Transverse colon (tissue), 3 donors: ENCODE measurements around the gene EXT2.

Source experiments
- CTCF ChIP-seq, 5 experiments: fragments of 200-600 bp in 3 of 5; fragments of 450-650 bp in 2 of 5; sonication (generic) in 3 of 5; IDR thresholded peaks; 1 replicate in 2 of 5; 2 replicates in 3 of 5; pipeline ENCODE4 v1.5.1; 2016 to 2017; ENCODE audit warnings: antibody characterized with exemption in 5 of 5, inconsistent platforms in 3 of 5, mild to moderate bottlenecking in 2 of 5, moderate library complexity in 1 of 5
- EP300 ChIP-seq: sonication (generic); formaldehyde crosslinking; IDR thresholded peaks from one replicate; pipeline ENCODE4 v1.6.1; 2017; ENCODE audit warnings: antibody characterized with exemption, low read depth
- POLR2A ChIP-seq: fragments of 450-650 bp; IDR thresholded peaks from one replicate; pipeline ENCODE4 v1.6.1; 2016; ENCODE audit warnings: antibody characterized with exemption, mild to moderate bottlenecking, moderate library complexity

- TF ChIP-seq CTCF (IDR thresholded peaks at IDR 0.05) (no peak), POLR2A (no peak), EP300 (no peak)
Observed at GRCh38 chr11:44143987-44144909, 48.8 kb downstream of the EXT2 start.
